Measurements from ENCODE around the gene RASEF.
"Not testable (repeated sequence)": the region's sequence is repeated elsewhere in the genome, so short reads cannot be mapped to it uniquely, and the experiment has no call there.

Gene RASEF

DNA sequence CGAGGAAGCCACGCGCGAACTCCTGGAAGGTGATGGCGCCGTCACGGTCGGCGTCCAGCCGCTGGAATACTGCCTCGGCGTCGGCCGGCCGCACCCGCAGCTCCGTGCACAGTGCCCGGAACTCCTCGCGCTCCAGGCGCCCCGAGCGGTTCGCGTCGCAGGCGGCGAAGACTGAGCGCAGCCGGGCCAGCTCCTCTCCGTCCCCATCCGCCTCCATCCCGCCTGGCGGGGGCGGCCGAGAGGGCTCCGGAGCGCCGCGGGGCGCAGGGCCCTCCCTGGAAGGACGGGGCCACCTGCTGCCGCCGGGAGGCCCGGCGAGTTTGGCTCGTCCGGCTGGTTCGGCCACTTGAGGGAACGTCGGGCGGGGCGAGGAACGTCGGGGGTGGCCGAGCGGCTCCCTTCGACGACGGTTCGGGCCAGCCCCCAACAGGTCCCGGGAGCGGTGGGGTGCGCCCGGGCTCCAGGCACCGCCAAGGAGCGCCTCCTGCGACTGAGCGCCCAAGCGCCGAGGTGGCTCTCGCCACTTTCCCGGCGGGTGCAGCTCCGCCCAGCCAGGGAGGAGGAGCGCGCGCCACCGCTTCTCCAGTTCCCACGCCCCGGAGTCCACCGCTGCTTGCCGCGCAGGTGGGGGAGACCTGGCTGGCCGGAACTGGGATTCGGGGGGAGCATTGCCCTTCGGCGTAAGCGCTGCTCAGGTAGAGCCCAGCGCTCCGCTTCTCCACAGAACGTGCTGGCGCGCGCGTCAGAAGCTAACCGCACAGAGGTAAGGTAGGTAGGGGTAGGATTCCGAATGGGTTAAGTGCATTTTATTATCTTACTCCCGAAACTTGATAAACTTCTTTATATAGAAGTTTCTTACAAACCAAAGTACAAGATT lies at the start of gene RASEF:
TSS of gene RASEF (minus strand) at position 492 of the 877 bp plus-strand sequence. CDS start at position 217, 275 bp downstream.
- TF ChIP-seq, protein P1, sequence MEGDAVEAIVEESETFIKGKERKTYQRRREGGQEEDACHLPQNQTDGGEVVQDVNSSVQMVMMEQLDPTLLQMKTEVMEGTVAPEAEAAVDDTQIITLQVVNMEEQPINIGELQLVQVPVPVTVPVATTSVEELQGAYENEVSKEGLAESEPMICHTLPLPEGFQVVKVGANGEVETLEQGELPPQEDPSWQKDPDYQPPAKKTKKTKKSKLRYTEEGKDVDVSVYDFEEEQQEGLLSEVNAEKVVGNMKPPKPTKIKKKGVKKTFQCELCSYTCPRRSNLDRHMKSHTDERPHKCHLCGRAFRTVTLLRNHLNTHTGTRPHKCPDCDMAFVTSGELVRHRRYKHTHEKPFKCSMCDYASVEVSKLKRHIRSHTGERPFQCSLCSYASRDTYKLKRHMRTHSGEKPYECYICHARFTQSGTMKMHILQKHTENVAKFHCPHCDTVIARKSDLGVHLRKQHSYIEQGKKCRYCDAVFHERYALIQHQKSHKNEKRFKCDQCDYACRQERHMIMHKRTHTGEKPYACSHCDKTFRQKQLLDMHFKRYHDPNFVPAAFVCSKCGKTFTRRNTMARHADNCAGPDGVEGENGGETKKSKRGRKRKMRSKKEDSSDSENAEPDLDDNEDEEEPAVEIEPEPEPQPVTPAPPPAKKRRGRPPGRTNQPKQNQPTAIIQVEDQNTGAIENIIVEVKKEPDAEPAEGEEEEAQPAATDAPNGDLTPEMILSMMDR (IDR thresholded peaks at IDR 0.05): no peak
- Histone ChIP-seq H3K27ac (no peak within 1 kb of the TSS), H3K4me3 (peak within 1 kb of the TSS; percentile 66)
- no peak for DNase-seq (ENCODE audit: low spot score)

DNA sequence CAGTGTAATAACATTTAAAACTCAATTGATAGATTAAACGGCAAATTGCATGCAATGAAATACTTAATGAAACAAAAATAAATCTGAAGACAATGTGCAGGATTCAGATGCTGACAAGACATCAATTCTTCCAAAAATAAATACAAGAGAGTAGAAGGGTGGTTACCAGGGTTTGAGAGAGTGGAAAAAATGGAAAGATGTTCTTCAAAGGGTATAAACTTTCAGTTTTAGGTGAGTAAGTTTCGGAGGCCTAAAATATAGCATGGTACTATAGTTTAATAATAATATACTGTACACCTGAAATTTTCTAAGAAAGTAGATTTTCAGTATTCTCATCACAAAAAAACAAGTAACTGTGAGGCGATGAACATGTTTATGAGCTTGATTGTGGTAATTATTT lies 48.2 kb upstream of the RASEF start:
- TF ChIP-seq, protein P1 (IDR thresholded peaks at IDR 0.05): no peak
- no peak overlapping the region for H3K4me3 ChIP-seq
- DNase-seq (ENCODE audit: low spot score): no peak
- no peak overlapping the region for H3K27ac ChIP-seq

DNA sequence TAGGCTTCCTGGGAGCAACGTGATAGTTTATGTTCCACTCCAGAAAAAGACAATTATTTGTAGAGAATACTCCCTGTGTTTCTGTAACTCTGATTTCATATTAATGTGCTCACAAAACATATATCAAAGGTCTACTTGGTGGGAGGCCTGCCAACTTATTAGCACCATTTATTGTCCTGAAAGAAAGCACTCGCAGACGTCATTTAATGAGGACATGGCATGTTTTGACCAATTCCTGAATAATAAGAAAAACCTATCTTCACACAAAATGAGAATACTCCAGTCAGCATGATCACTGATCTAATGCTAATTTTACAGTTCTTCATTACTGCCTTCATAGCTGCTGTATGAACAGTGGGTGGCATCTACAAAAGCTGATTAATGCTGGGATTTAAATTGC lies 46.4 kb upstream of the RASEF start:
- H3K4me3 ChIP-seq: no peak overlapping the region
- no peak for DNase-seq (ENCODE audit: low spot score)
- TF ChIP-seq, protein P1 (IDR thresholded peaks at IDR 0.05): no peak
- no peak overlapping the region for H3K27ac ChIP-seq

DNA sequence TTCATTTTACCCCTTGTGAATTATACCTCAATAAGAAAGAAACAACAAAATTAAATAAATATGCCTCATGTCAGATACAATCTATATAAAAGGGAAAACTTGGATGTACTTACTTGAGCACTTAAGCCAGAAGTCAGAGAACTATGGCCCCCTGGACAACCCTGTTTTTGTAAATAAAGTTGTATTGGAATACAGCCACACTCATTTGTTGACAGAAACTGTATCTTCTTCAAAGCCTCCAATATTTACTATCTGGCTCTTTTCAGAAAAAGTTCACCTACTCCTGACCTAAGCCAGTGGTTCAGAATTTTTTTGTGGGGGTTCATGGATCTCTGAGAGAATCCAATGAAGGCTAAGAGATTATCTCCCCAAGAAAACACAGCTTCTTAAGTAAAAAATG lies 45.3 kb upstream of the RASEF start:
- H3K4me3 ChIP-seq: no peak overlapping the region
- no peak for DNase-seq (ENCODE audit: low spot score)
- TF ChIP-seq, protein P1 (IDR thresholded peaks at IDR 0.05): no peak
- no peak overlapping the region for H3K27ac ChIP-seq

DNA sequence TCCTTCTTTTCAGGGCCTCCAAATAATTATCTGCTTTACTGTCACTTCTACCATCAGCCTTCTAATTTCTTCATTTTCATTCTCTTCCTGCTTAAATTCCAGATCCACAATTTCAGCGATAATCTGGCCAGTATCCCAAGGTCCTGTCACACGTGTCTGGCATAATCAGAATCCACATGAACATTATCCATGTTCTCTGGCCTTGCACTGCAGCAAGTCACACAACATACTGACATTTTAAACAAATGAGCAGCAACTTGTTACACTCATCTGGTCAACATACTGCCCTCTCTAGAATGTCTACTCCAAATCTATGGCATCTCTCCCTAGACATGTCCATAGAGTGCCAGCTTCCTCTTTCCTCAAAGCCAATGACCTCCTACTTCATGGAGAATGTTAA lies 43.8 kb upstream of the RASEF start:
- H3K27ac ChIP-seq: no peak overlapping the region
- H3K4me3 ChIP-seq: no peak overlapping the region
- DNase-seq (ENCODE audit: low spot score): no peak
- TF ChIP-seq, protein P1 (IDR thresholded peaks at IDR 0.05): no peak

DNA sequence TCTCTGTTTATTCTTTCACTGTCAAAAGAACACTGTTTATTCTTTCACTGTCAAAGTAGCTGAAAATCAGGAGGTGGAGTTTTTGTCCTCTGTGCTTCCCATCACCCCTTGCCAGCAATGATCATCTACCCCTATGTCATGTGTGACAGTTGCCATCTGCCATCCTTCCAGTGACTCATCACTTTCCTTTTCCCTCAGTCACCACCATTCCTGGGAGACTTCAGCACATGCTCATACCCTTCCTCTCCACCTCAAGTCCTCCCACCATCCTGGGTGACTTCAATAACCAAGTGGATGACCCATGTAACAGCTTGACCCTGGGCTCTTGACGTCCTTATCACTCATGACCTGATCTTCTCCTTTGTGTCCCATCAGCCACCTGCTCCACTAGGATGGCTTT lies 43.3 kb upstream of the RASEF start:
- H3K27ac ChIP-seq: no peak overlapping the region
- TF ChIP-seq, protein P1 (IDR thresholded peaks at IDR 0.05): no peak
- no peak for DNase-seq (ENCODE audit: low spot score)
- no peak overlapping the region for H3K4me3 ChIP-seq

DNA sequence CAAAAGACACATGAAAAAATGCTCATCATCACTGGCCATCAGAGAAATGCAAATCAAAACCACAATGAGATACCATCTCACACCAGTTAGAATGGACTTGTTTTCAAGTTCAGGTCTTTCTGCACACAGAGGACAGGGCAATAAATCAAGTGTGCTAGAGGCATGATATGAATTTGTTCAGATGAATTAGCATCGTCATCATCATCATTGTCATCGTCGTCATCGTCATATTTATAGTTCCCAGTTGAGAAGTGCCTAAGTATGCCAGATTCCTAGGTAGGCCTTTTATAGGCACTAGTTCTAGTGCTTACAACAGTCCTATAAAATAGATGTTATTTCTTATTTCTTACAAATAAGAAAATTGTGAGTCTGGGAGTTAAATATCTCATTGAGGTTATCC lies 34.7 kb upstream of the RASEF start:
- Histone ChIP-seq H3K4me3 (no peak overlapping the region), H3K27ac (no peak overlapping the region)
- no peak for DNase-seq (ENCODE audit: low spot score)
- TF ChIP-seq, protein P1 (IDR thresholded peaks at IDR 0.05): no peak

DNA sequence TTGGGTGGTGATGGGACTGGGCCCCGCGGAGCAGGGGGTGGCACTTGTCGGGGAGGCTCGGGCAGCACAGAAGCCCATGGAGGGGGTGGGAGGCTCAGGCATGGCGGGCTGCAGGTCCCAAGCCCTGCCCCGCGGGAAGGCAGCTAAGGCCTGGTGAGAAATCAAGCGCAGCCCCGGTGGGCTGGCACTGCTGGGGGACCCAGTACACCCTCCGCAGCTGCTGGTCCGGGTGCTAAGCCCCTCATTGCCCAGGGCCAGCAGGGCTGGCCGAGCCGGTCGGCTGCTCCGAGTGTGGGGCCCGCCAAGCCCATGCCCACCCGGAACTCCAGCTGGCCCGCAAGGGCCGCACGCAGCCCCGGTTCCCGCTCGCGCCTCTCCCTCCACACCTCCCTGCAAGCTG lies 30.4 kb upstream of the RASEF start:
- H3K27ac ChIP-seq; DNase-seq (ENCODE audit: low spot score); H3K4me3 ChIP-seq: not testable (repeated sequence)
